HepG2 (cell line): ENCODE data around the gene SULT6B1. TPM values are rescaled to one million over a fixed set of nuclear protein-coding genes. Genes with fewer than 3 reads are reported as not detected.

Source experiments
- CHD2 ChIP-seq: IDR thresholded peaks from 2 replicates; pipeline ENCODE4 v1.6.1; 2011; ENCODE audit warnings: low read depth, low read length, improper control_type of control experiment
- GPN1 ChIP-seq: sonication (generic); formaldehyde crosslinking; IDR thresholded peaks from 2 replicates; pipeline ENCODE4 v1.5.1; 2020; ENCODE audit warnings: missing genetic modification reagents, borderline replicate concordance
- HIVEP1 ChIP-seq: sonication (generic); formaldehyde crosslinking; IDR thresholded peaks from 2 replicates; pipeline ENCODE4 v1.4.0; 2020; ENCODE audit warnings: mild to moderate bottlenecking, missing genetic modification reagents
- MTF1 ChIP-seq: sonication (generic); formaldehyde crosslinking; IDR thresholded peaks from 2 replicates; pipeline ENCODE4 v1.5.0; 2020; ENCODE audit warnings: missing genetic modification reagents
- NAIF1 ChIP-seq: sonication (generic); formaldehyde crosslinking; IDR thresholded peaks from 2 replicates; pipeline ENCODE4 v1.5.0; 2020; ENCODE audit warnings: mild to moderate bottlenecking, missing genetic modification reagents, borderline replicate concordance
- NCOR1 ChIP-seq: fragments of 200-600 bp; sonication (generic); IDR thresholded peaks from 2 replicates; pipeline ENCODE4 v1.7.0; 2017; ENCODE audit warnings: antibody characterized with exemption, low read length, borderline replicate concordance
- PAF1 ChIP-seq: IDR thresholded peaks from 2 replicates; pipeline ENCODE4 v1.6.1; 2016; ENCODE audit warnings: missing genetic modification reagents, missing compliant biosample characterization
- SIX1 ChIP-seq: sonication (generic); formaldehyde crosslinking; IDR thresholded peaks from 2 replicates; pipeline ENCODE4 v1.4.0; 2020; ENCODE audit warnings: missing genetic modification reagents, borderline replicate concordance
- TMF1 ChIP-seq: sonication (generic); formaldehyde crosslinking; IDR thresholded peaks from 2 replicates; pipeline ENCODE4 v1.8.1; 2022; ENCODE audit warnings: low read depth, missing genetic modification reagents
- ZKSCAN5 ChIP-seq: sonication (generic); formaldehyde crosslinking; IDR thresholded peaks from 2 replicates; pipeline ENCODE4 v1.5.1; 2020; ENCODE audit warnings: mild to moderate bottlenecking, missing genetic modification reagents
- ZNF343 ChIP-seq: sonication (generic); formaldehyde crosslinking; IDR thresholded peaks from 2 replicates; pipeline ENCODE4 v1.4.0; 2020; ENCODE audit warnings: mild to moderate bottlenecking, missing genetic modification reagents
- ZNF432 ChIP-seq: sonication (generic); formaldehyde crosslinking; IDR thresholded peaks from 2 replicates; pipeline ENCODE4 v1.5.0; 2020; ENCODE audit warnings: missing genetic modification reagents, mild to moderate bottlenecking, borderline replicate concordance
- ZNF451 ChIP-seq: sonication (generic); formaldehyde crosslinking; IDR thresholded peaks from 2 replicates; pipeline ENCODE4 v1.5.0; 2020; ENCODE audit warnings: mild to moderate bottlenecking, missing genetic modification reagents
- ZNF567 ChIP-seq: sonication (generic); formaldehyde crosslinking; IDR thresholded peaks from 2 replicates; pipeline ENCODE4 v1.8.1; 2023; ENCODE audit warnings: mild to moderate bottlenecking, missing genetic modification reagents, borderline replicate concordance
- ZNF747 ChIP-seq: sonication (generic); formaldehyde crosslinking; IDR thresholded peaks from 2 replicates; pipeline ENCODE4 v1.8.1; 2023; ENCODE audit warnings: missing genetic modification reagents, mild to moderate bottlenecking, borderline replicate concordance
- ZNF788 ChIP-seq: sonication (generic); formaldehyde crosslinking; IDR thresholded peaks from 2 replicates; pipeline ENCODE4 v1.5.0; 2020; ENCODE audit warnings: mild to moderate bottlenecking, missing genetic modification reagents, borderline replicate concordance
- ZZZ3 ChIP-seq: sonication (generic); formaldehyde crosslinking; IDR thresholded peaks from 2 replicates; pipeline ENCODE4 v1.4.0; 2020; ENCODE audit warnings: missing genetic modification reagents, mild to moderate bottlenecking, borderline replicate concordance
- polyA plus RNA-seq, 8 experiments: library from polyadenylated mRNA; depleted of rRNA in 3 of 8; stranded (reverse) in 7 of 8; unstranded in 1 of 8; fragments of >200 nt; fragmentation: Illumina TruSeq in 4 of 8; extraction: Trizol in 4 of 8; gene quantifications; 2 replicates each; pipeline versions ENCODE4 v1.2.1 to v1.2.3, GENCODE V29; 2011 to 2016; ENCODE audit warnings: low read depth in 4 of 8, missing spikeins in 1 of 8, mixed read lengths in 1 of 8; ENCODE audit not compliant: insufficient read depth in 1 of 8
- total RNA-seq, 5 experiments: library from RNA; depleted of rRNA; stranded (reverse); fragments of >200 nt; fragmentation: Illumina TruSeq; extraction: Trizol; gene quantifications; 2 replicates each; pipeline ENCODE4 v1.2.3, GENCODE V29; 2016; ENCODE audit warnings: low read depth in 1 of 5
- TF ChIP-seq, protein P1 (sequence below): sonication (generic); formaldehyde crosslinking; IDR thresholded peaks from 2 replicates; pipeline ENCODE4 v1.4.0; 2020; ENCODE audit warnings: missing genetic modification reagents, mild to moderate bottlenecking, borderline replicate concordance
- TF ChIP-seq, protein P2 (sequence below): IDR thresholded peaks from 2 replicates; pipeline ENCODE4 v1.6.1; 2016
- TF ChIP-seq, protein P3 (sequence below): sonication (generic); formaldehyde crosslinking; IDR thresholded peaks from 2 replicates; pipeline ENCODE4 v1.8.1; 2023; ENCODE audit warnings: missing genetic modification reagents, inconsistent platforms, borderline replicate concordance
- TF ChIP-seq, protein P4 (sequence below): IDR thresholded peaks from 2 replicates; pipeline ENCODE4 v1.6.1; 2016; ENCODE audit warnings: low read depth, borderline replicate concordance
- TF ChIP-seq, protein P5 (sequence below): sonication (generic); formaldehyde crosslinking; IDR thresholded peaks from 2 replicates; pipeline ENCODE4 v1.4.0; 2020; ENCODE audit warnings: low read depth, mild to moderate bottlenecking, missing genetic modification reagents

The SULT6B1 gene
- total and polyA plus RNA-seq, 2 of the 13 experiments (the other 11 are each of a cell fraction or from before 2014, with no cell fraction given) = not detected

DNA sequence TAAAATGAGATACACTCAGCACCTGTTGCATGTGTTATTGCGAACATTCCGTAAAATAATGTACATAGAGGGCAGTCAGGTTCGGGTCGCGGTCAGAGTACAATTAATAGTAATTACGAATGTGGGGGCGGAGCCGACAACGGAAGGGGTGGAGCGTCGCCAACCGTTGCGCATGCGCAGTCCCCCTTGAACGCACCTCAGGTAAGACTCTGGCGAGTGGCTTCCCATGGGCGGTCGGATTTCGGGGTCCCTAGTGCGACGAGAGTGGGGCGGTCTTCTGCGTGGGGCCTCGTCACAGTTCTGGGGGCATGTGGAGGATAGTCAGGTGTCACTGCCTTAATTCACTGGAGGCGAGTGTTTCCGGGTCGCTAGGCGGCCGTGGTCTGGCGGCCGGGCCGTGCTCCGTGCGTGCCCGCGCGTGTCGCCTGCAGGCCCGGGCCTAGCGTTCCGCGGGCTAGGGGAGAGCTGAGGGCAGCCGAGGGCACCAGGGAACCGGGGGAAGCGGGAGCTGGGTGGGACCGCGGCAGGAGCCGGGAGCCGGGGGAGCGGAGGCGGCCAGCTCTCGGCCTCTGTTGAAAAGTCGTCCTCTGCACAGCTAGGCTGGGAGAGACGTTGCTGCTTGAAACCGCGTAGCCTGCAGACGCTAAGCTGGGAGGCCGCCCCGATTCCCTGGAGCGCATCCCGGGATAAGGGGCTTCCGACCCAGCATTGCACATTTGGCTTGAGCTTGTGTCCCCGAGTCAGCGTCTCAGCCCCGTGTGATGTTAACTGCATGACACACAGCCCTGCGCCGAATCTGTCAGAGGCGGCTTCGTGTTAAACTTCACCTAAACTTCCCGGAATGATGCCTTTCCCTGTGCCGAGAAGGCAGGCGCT is 8.1 kb upstream of the SULT6B1 start, which contains the start of gene CEBPZOS (continued):
- TF ChIP-seq, protein P1, sequence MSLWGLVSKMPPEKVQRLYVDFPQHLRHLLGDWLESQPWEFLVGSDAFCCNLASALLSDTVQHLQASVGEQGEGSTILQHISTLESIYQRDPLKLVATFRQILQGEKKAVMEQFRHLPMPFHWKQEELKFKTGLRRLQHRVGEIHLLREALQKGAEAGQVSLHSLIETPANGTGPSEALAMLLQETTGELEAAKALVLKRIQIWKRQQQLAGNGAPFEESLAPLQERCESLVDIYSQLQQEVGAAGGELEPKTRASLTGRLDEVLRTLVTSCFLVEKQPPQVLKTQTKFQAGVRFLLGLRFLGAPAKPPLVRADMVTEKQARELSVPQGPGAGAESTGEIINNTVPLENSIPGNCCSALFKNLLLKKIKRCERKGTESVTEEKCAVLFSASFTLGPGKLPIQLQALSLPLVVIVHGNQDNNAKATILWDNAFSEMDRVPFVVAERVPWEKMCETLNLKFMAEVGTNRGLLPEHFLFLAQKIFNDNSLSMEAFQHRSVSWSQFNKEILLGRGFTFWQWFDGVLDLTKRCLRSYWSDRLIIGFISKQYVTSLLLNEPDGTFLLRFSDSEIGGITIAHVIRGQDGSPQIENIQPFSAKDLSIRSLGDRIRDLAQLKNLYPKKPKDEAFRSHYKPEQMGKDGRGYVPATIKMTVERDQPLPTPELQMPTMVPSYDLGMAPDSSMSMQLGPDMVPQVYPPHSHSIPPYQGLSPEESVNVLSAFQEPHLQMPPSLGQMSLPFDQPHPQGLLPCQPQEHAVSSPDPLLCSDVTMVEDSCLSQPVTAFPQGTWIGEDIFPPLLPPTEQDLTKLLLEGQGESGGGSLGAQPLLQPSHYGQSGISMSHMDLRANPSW (CRISPR knock-in tag) = no peak
- TF ChIP-seq ZNF788 (CRISPR knock-in tag) (peak; percentile 95; the same call in 1 of the 2 replicates), HIVEP1 (CRISPR knock-in tag) (peak; percentile 67), ZZZ3 (peak; percentile 81), ZNF343 (CRISPR knock-in tag) (peak; percentile 90), ZNF747 (CRISPR knock-in tag) (peak; percentile 92; the same call in 1 of the 2 replicates), ZNF432 (no peak), MTF1 (no peak), GPN1 (CRISPR knock-in tag) (peak; percentile 70; the same call in 1 of the 2 replicates), NAIF1 (CRISPR knock-in tag) (peak; percentile 98), SIX1 (CRISPR knock-in tag) (peak; percentile 54; the same call in 1 of the 2 replicates), NCOR1 (no peak), PAF1 (no peak), ZKSCAN5 (CRISPR knock-in tag) (no peak), ZNF451 (CRISPR knock-in tag) (peak; percentile 73), TMF1 (peak; percentile 97), ZNF567 (0 out of 2 replicates have a peak, but pooled peaks have one; percentile 21), CHD2 (no peak)
- TF ChIP-seq, protein P2, sequence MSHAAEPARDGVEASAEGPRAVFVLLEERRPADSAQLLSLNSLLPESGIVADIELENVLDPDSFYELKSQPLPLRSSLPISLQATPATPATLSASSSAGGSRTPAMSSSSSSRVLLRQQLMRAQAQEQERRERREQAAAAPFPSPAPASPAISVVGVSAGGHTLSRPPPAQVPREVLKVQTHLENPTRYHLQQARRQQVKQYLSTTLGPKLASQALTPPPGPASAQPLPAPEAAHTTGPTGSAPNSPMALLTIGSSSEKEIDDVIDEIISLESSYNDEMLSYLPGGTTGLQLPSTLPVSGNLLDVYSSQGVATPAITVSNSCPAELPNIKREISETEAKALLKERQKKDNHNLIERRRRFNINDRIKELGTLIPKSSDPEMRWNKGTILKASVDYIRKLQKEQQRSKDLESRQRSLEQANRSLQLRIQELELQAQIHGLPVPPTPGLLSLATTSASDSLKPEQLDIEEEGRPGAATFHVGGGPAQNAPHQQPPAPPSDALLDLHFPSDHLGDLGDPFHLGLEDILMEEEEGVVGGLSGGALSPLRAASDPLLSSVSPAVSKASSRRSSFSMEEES (CRISPR knock-in tag) = peak; percentile 75; the same call in 1 of the 2 replicates
- TF ChIP-seq, protein P3, sequence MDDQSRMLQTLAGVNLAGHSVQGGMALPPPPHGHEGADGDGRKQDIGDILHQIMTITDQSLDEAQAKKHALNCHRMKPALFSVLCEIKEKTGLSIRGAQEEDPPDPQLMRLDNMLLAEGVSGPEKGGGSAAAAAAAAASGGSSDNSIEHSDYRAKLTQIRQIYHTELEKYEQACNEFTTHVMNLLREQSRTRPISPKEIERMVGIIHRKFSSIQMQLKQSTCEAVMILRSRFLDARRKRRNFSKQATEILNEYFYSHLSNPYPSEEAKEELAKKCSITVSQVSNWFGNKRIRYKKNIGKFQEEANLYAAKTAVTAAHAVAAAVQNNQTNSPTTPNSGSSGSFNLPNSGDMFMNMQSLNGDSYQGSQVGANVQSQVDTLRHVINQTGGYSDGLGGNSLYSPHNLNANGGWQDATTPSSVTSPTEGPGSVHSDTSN (CRISPR knock-in tag) = no peak
- TF ChIP-seq, protein P4, sequence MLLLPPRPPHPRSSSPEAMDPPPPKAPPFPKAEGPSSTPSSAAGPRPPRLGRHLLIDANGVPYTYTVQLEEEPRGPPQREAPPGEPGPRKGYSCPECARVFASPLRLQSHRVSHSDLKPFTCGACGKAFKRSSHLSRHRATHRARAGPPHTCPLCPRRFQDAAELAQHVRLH (CRISPR knock-in tag) = peak; percentile 91; the same call in 1 of the 2 replicates
- TF ChIP-seq, protein P5, sequence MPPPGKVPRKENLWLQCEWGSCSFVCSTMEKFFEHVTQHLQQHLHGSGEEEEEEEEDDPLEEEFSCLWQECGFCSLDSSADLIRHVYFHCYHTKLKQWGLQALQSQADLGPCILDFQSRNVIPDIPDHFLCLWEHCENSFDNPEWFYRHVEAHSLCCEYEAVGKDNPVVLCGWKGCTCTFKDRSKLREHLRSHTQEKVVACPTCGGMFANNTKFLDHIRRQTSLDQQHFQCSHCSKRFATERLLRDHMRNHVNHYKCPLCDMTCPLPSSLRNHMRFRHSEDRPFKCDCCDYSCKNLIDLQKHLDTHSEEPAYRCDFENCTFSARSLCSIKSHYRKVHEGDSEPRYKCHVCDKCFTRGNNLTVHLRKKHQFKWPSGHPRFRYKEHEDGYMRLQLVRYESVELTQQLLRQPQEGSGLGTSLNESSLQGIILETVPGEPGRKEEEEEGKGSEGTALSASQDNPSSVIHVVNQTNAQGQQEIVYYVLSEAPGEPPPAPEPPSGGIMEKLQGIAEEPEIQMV = no peak; the same call in 1 of the 2 replicates
